GM12878 (cell line): ENCODE measurements around the gene AKTIP. TPM values are rescaled to one million over a fixed set of nuclear protein-coding genes. Genes with fewer than 3 reads are reported as not detected.

Source experiments
- CBX5 ChIP-seq: sonication (generic); IDR thresholded peaks from 2 replicates; pipeline ENCODE4 v1.6.1; 2016; ENCODE audit warnings: low read depth, moderate library complexity, mild to moderate bottlenecking, inconsistent platforms
- CHD1 ChIP-seq: IDR thresholded peaks from 2 replicates; pipeline ENCODE4 v1.6.1; 2012; ENCODE audit warnings: low read depth, low read length, improper control_type of control experiment
- CREM ChIP-seq: IDR thresholded peaks from 2 replicates; pipeline ENCODE4 v1.6.1; 2014; ENCODE audit warnings: antibody characterized with exemption, low read depth
- DPF2 ChIP-seq: fragments of 450-650 bp; IDR thresholded peaks from 2 replicates; pipeline ENCODE4 v1.6.1; 2017; ENCODE audit warnings: mild to moderate bottlenecking
- EGR1 ChIP-seq, 2 experiments: IDR thresholded peaks; 1 replicate in 1 of 2; 2 replicates in 1 of 2; pipeline ENCODE4 v1.6.1; 2011 to 2012; ENCODE audit warnings: low read depth in 2 of 2, low read length in 2 of 2, borderline replicate concordance in 1 of 2, mild to moderate bottlenecking in 1 of 2, moderate library complexity in 1 of 2
- FOS ChIP-seq: IDR thresholded peaks from 3 replicates; pipeline ENCODE4 v1.6.1; 2011; ENCODE audit warnings: borderline replicate concordance; ENCODE audit not compliant: insufficient read length; ENCODE audit errors: extremely low read depth
- IKZF1 ChIP-seq: fragments of 450-650 bp; conservative IDR thresholded peaks from 2 replicates; pipeline ENCODE4 v1.6.1; 2017; ENCODE audit warnings: antibody characterized with exemption, mild to moderate bottlenecking
- IRF3 ChIP-seq: fragments of 450-650 bp; IDR thresholded peaks from 2 replicates; pipeline ENCODE4 v1.6.1; 2014; ENCODE audit warnings: mild to moderate bottlenecking
- MYC ChIP-seq: IDR thresholded peaks from 2 replicates; pipeline ENCODE4 v1.6.1; 2011; ENCODE audit warnings: mild to moderate bottlenecking, low read length, moderate library complexity, inconsistent platforms; ENCODE audit not compliant: insufficient read depth, insufficient replicate concordance, insufficient read length, severe bottlenecking
- PAX5 ChIP-seq: IDR thresholded peaks from 2 replicates; pipeline ENCODE4 v1.6.1; 2011; ENCODE audit warnings: low read depth, low read length, borderline replicate concordance
- RAD51 ChIP-seq: fragments of 450-650 bp; IDR thresholded peaks from 2 replicates; pipeline ENCODE4 v1.6.1; 2016; ENCODE audit warnings: moderate library complexity, mild to moderate bottlenecking, inconsistent platforms
- RUNX3 ChIP-seq: IDR thresholded peaks from 2 replicates; pipeline ENCODE4 v1.6.1; 2012; ENCODE audit warnings: low read length, inconsistent platforms
- SKIL ChIP-seq: fragments of 450-650 bp; IDR thresholded peaks from 2 replicates; pipeline ENCODE4 v1.6.1; 2017; ENCODE audit warnings: mild to moderate bottlenecking, low read depth, inconsistent platforms; ENCODE audit not compliant: poor library complexity, severe bottlenecking
- TARDBP ChIP-seq: IDR thresholded peaks from 2 replicates; pipeline ENCODE4 v1.6.1; 2016; ENCODE audit warnings: borderline replicate concordance
- YY1 ChIP-seq: IDR thresholded peaks from 2 replicates; pipeline ENCODE4 v1.6.1; 2011; ENCODE audit warnings: low read depth, mild to moderate bottlenecking, low read length
- ZNF592 ChIP-seq: fragments of 450-650 bp; IDR thresholded peaks from 2 replicates; pipeline ENCODE4 v1.6.1; 2017; ENCODE audit warnings: mild to moderate bottlenecking, moderate library complexity
- polyA plus RNA-seq, 11 experiments: library from polyadenylated mRNA; depleted of rRNA in 4 of 11; unstranded in 6 of 11; stranded (reverse) in 5 of 11; fragments of >200 nt; fragmentation: Nextera tagmentation in 4 of 11; fragmentation: Illumina TruSeq in 1 of 11; extraction: Ambion mirVana in 4 of 11; extraction: Trizol in 1 of 11; gene quantifications; 1 replicate in 1 of 11; 2 replicates in 10 of 11; pipeline versions ENCODE4 v1.2.1 to v1.2.3, GENCODE V29; 2011 to 2016; ENCODE audit warnings: inconsistent platforms in 2 of 11, missing spikeins in 2 of 11, low read depth in 1 of 11
- total RNA-seq, 4 experiments: library from RNA; depleted of rRNA in 3 of 4; stranded (reverse); fragments of >200 nt in 3 of 4; fragmentation: Illumina TruSeq in 1 of 4; extraction: Trizol in 1 of 4; gene quantifications; 2 replicates each; pipeline versions ENCODE4 v1.2.1 to v1.2.3, GENCODE V29; 2013 to 2021
- TF ChIP-seq, protein P1 (sequence below), 3 experiments: IDR thresholded peaks in 2 of 3; conservative IDR thresholded peaks in 1 of 3; 2 replicates each; pipeline ENCODE4 v1.5.1; 2011; ENCODE audit warnings: low read depth in 3 of 3, low read length in 3 of 3, mild to moderate bottlenecking in 3 of 3, control low read depth in 2 of 3, moderate library complexity in 2 of 3, inconsistent platforms in 1 of 3, mixed read lengths in 1 of 3; ENCODE audit not compliant: control insufficient read depth in 2 of 3, insufficient read depth in 1 of 3; ENCODE audit errors: extremely low read depth in 1 of 3
- TF ChIP-seq, protein P2 (sequence below): fragments of 450-650 bp; IDR thresholded peaks from 2 replicates; pipeline ENCODE4 v1.6.1; 2017; ENCODE audit warnings: low read depth, mild to moderate bottlenecking, moderate library complexity

Gene AKTIP
- total and polyA plus RNA-seq, 10 of the 15 experiments (the other 5 are each of a cell fraction or from before 2014, with no cell fraction given), result 11.4 to 22.9 (median 13.6) TPM

DNA sequence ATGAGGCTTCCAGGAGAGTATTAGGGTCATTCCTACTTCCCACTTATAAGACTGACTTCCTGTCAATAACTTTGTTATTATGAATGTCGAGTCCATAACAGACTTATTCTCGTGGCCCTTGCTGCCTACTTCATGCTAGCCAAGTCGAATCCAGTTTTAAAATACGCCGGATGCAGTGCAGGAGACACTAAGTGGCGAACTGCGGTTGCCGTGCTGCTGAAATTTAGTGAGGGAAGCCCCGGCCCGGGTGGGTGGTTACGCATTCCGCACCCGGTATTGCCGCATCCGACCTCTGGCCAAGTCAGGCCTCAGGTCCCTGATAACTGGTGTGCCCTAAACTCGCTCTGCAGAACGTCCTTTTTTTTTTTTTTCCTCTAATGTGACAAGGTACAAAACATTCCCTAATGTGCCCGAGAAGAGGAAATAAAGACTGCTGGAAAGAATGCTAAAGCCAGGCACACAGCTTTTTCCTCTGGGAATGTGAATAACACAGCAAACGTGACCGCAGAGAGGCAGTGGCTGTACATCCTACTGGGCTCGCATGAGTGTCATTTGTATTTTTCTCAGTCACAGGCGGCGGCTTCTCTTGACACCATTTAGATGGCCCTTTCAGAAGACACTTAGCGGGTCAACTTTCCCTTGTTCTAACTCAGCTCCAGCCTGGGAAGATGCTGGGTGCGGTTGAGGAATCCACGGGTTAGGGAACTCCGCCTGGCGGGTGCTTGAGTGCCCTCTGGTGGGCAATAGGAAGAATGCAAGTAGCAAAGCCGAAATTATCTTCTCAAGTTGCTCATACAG lies 7.1 kb upstream of the AKTIP start (continued):
- TF ChIP-seq IRF3 (no peak), YY1 (peak; percentile 39; the same call in 1 of the 2 replicates), TARDBP (no peak), CREM (no peak), MYC (no peak), CHD1 (no peak), IKZF1 (peak; percentile 92), CBX5 (no peak), EGR1 (IDR thresholded peaks at IDR 0.05; ENCODE audit: borderline replicate concordance in 1 of 2, low read depth in 2 of 2, low read length in 2 of 2) (no peak), DPF2 (peak; percentile 43; the same call in 1 of the 2 replicates), FOS (no peak), RUNX3 (peak; percentile 44; the same call in 1 of the 2 replicates), SKIL (no peak), RAD51 (no peak), ZNF592 (0 out of 2 replicates have a peak, but pooled peaks have one; percentile 19), PAX5 (peak; percentile 85)
- TF ChIP-seq, protein P1, sequence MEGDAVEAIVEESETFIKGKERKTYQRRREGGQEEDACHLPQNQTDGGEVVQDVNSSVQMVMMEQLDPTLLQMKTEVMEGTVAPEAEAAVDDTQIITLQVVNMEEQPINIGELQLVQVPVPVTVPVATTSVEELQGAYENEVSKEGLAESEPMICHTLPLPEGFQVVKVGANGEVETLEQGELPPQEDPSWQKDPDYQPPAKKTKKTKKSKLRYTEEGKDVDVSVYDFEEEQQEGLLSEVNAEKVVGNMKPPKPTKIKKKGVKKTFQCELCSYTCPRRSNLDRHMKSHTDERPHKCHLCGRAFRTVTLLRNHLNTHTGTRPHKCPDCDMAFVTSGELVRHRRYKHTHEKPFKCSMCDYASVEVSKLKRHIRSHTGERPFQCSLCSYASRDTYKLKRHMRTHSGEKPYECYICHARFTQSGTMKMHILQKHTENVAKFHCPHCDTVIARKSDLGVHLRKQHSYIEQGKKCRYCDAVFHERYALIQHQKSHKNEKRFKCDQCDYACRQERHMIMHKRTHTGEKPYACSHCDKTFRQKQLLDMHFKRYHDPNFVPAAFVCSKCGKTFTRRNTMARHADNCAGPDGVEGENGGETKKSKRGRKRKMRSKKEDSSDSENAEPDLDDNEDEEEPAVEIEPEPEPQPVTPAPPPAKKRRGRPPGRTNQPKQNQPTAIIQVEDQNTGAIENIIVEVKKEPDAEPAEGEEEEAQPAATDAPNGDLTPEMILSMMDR (IDR thresholded peaks at IDR 0.05 in 2 of 3, conservative IDR thresholded peaks at IDR 0.05 in 1 of 3; ENCODE audit: control insufficient read depth in 2 of 3, extremely low read depth in 1 of 3, insufficient read depth in 1 of 3, low read depth in 3 of 3, low read length in 3 of 3), result peak; percentile 89 to 93 (median 89)
- TF ChIP-seq, protein P2, sequence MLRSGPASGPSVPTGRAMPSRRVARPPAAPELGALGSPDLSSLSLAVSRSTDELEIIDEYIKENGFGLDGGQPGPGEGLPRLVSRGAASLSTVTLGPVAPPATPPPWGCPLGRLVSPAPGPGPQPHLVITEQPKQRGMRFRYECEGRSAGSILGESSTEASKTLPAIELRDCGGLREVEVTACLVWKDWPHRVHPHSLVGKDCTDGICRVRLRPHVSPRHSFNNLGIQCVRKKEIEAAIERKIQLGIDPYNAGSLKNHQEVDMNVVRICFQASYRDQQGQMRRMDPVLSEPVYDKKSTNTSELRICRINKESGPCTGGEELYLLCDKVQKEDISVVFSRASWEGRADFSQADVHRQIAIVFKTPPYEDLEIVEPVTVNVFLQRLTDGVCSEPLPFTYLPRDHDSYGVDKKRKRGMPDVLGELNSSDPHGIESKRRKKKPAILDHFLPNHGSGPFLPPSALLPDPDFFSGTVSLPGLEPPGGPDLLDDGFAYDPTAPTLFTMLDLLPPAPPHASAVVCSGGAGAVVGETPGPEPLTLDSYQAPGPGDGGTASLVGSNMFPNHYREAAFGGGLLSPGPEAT, result peak; percentile 81
